ENCODE data around the gene DYRK1A.

Gene DYRK1A

DNA sequence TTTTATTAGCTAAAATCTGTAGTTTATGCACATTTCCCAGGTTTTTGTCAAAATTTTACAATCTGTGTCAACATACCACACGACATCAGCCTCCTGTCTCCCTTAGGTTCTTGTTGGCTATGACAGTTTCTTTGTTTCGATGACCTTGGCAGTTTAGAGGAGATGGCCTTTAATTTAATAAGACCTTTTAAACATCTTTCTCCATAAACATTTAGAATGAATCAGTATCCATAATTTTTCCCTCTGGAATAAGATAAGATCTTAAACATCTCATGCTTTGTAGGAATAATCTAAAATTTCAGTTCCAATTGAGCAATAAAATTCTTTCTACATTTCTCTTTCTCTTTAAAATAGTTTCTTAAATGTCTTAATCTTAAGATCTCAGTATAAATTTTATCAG is 28.7 kb upstream of the DYRK1A start:
- peak overlapping the region; percentile 78 for H3K9ac ChIP-seq (ENCODE audit: low read length)
- no peaks in the 10 kb centered on the region for H3K9me3 ChIP-seq (ENCODE audit: control insufficient read depth, low read length)
- no peak overlapping the region for H2AFZ ChIP-seq (ENCODE audit: low read depth, low read length)
- no peak overlapping the region for H2BK12ac ChIP-seq (ENCODE audit: low read length in 2 of 2)
- no peaks in the 10 kb centered on the region for H3K27me3 ChIP-seq (ENCODE audit: control insufficient read depth in 1 of 2, insufficient read depth in 1 of 2, low read length in 2 of 2)
- H3K4me2 ChIP-seq (ENCODE audit: low read length, poor library complexity, severe bottlenecking) = no peak overlapping the region
- H3K23ac ChIP-seq (ENCODE audit: low read length in 2 of 2) = no peak overlapping the region
- H2BK15ac ChIP-seq (ENCODE audit: low read depth, poor library complexity, severe bottlenecking) = no peak overlapping the region
- no peak overlapping the region for H4K8ac ChIP-seq (ENCODE audit: low read length)
- H3K4me1 ChIP-seq (ENCODE audit: control insufficient read depth, insufficient read depth, low read depth, low read length) = peaks cover 5% of the 10 kb centered on the region
- no peak for DNase-seq
- no peak overlapping the region for H2BK5ac ChIP-seq (ENCODE audit: low read depth, low read length, poor library complexity, severe bottlenecking)
- H3K79me1 ChIP-seq (replicated peaks; ENCODE audit: low read length, poor library complexity, severe bottlenecking) = no peaks in the 10 kb centered on the region
- 83% methylated on average over 1 of the region's 2 CpGs for WGBS
- H3K27ac ChIP-seq (ENCODE audit: low read length, poor library complexity, severe bottlenecking) = no peak overlapping the region
- H3K18ac ChIP-seq (ENCODE audit: low read depth in 1 of 2, low read length in 2 of 2) = no peak overlapping the region
- no peak overlapping the region for H3K4me3 ChIP-seq (ENCODE audit: insufficient read depth in 1 of 2, low read depth in 1 of 2, low read length in 2 of 2)
- H3K14ac ChIP-seq (ENCODE audit: low read length in 2 of 2) = no peak overlapping the region
- H2BK120ac ChIP-seq (ENCODE audit: low read depth, low read length) = peak overlapping the region; percentile 5
- H2AK5ac ChIP-seq (ENCODE audit: low read length, severe bottlenecking) = no peak overlapping the region
- H3K36me3 ChIP-seq (ENCODE audit: control insufficient read depth in 1 of 2, insufficient read depth in 2 of 2, low read depth in 1 of 2, low read length in 2 of 2) = no peaks in the 10 kb centered on the region
- no peak overlapping the region for H4K91ac ChIP-seq (ENCODE audit: low read length)
- H3K4ac ChIP-seq (ENCODE audit: low read depth in 1 of 2, low read length in 2 of 2) = no peak overlapping the region

- no peak overlapping the region for H3K14ac ChIP-seq (ENCODE audit: low read length in 2 of 2)
- H2AFZ ChIP-seq (ENCODE audit: low read depth, low read length) = no peak overlapping the region
- peaks cover 5% of the 10 kb centered on the region for H3K4me1 ChIP-seq (ENCODE audit: control insufficient read depth, insufficient read depth, low read depth, low read length)
- H3K79me1 ChIP-seq (replicated peaks; ENCODE audit: low read length, poor library complexity, severe bottlenecking) = no peaks in the 10 kb centered on the region
- no peak overlapping the region for H2AK5ac ChIP-seq (ENCODE audit: low read length, severe bottlenecking)
- peak overlapping the region; percentile 45 for H4K8ac ChIP-seq (ENCODE audit: low read length)
- H4K91ac ChIP-seq (ENCODE audit: low read length) = no peak overlapping the region
- peak; percentile 92 for DNase-seq
- H2BK120ac ChIP-seq (ENCODE audit: low read depth, low read length) = no peak overlapping the region
- H2BK15ac ChIP-seq (ENCODE audit: low read depth, poor library complexity, severe bottlenecking) = no peak overlapping the region
- peak overlapping the region; percentile 78 for H3K9ac ChIP-seq (ENCODE audit: low read length)
- H3K4me3 ChIP-seq (ENCODE audit: insufficient read depth in 1 of 2, low read depth in 1 of 2, low read length in 2 of 2) = peak overlapping the region in 1 of 2 experiments; percentile 46
- peak overlapping the region; percentile 48 for H2BK5ac ChIP-seq (ENCODE audit: low read depth, low read length, poor library complexity, severe bottlenecking)
- peak overlapping the region in 1 of 2 experiments; percentile 68 for H2BK12ac ChIP-seq (ENCODE audit: low read length in 2 of 2)
- H3K23ac ChIP-seq (ENCODE audit: low read length in 2 of 2) = no peak overlapping the region
- 11% methylated on average over 11 of the region's 11 CpGs for whole genome bisulfite sequencing
- peaks cover under 1% of the 10 kb centered on the region for H3K9me3 ChIP-seq (ENCODE audit: control insufficient read depth, low read length)
- no peak overlapping the region for H3K4ac ChIP-seq (ENCODE audit: low read depth in 1 of 2, low read length in 2 of 2)
- no peaks in the 10 kb centered on the region for H3K36me3 ChIP-seq (ENCODE audit: control insufficient read depth in 1 of 2, insufficient read depth in 2 of 2, low read depth in 1 of 2, low read length in 2 of 2)
- no peak overlapping the region for H3K4me2 ChIP-seq (ENCODE audit: low read length, poor library complexity, severe bottlenecking)
- H3K18ac ChIP-seq (ENCODE audit: low read depth in 1 of 2, low read length in 2 of 2) = no peak overlapping the region
- H3K27me3 ChIP-seq (ENCODE audit: control insufficient read depth in 1 of 2, insufficient read depth in 1 of 2, low read length in 2 of 2) = no peaks in the 10 kb centered on the region
- H3K27ac ChIP-seq (ENCODE audit: low read length, poor library complexity, severe bottlenecking) = peak overlapping the region; percentile 55
Observed at GRCh38 chr21:37338671-37339551, 27.7 kb upstream of the DYRK1A start.

- no peak overlapping the region for H4K91ac ChIP-seq (ENCODE audit: low read length)
- WGBS = 0% methylated on average over 1 of the region's 1 CpG
- H2BK120ac ChIP-seq (ENCODE audit: low read depth, low read length) = no peak overlapping the region
- H3K79me1 ChIP-seq (replicated peaks; ENCODE audit: low read length, poor library complexity, severe bottlenecking) = no peaks in the 10 kb centered on the region
- peaks cover 4% of the 10 kb centered on the region for H3K9me3 ChIP-seq (ENCODE audit: control insufficient read depth, low read length)
- peak overlapping the region; percentile 78 for H3K9ac ChIP-seq (ENCODE audit: low read length)
- no peak overlapping the region for H2BK15ac ChIP-seq (ENCODE audit: low read depth, poor library complexity, severe bottlenecking)
- DNase-seq = peak; percentile 41
- no peak overlapping the region for H2AK5ac ChIP-seq (ENCODE audit: low read length, severe bottlenecking)
- peak overlapping the region in 1 of 2 experiments; percentile 46 for H3K4me3 ChIP-seq (ENCODE audit: insufficient read depth in 1 of 2, low read depth in 1 of 2, low read length in 2 of 2)
- no peak overlapping the region for H2AFZ ChIP-seq (ENCODE audit: low read depth, low read length)
- no peaks in the 10 kb centered on the region for H3K36me3 ChIP-seq (ENCODE audit: control insufficient read depth in 1 of 2, insufficient read depth in 2 of 2, low read depth in 1 of 2, low read length in 2 of 2)
- no peak overlapping the region for H2BK5ac ChIP-seq (ENCODE audit: low read depth, low read length, poor library complexity, severe bottlenecking)
- no peak overlapping the region for H3K27ac ChIP-seq (ENCODE audit: low read length, poor library complexity, severe bottlenecking)
- no peak overlapping the region for H3K4ac ChIP-seq (ENCODE audit: low read depth in 1 of 2, low read length in 2 of 2)
- no peak overlapping the region for H2BK12ac ChIP-seq (ENCODE audit: low read length in 2 of 2)
- H4K8ac ChIP-seq (ENCODE audit: low read length) = no peak overlapping the region
- peaks cover 5% of the 10 kb centered on the region for H3K4me1 ChIP-seq (ENCODE audit: control insufficient read depth, insufficient read depth, low read depth, low read length)
- no peak overlapping the region for H3K4me2 ChIP-seq (ENCODE audit: low read length, poor library complexity, severe bottlenecking)
- no peak overlapping the region for H3K18ac ChIP-seq (ENCODE audit: low read depth in 1 of 2, low read length in 2 of 2)
- no peak overlapping the region for H3K23ac ChIP-seq (ENCODE audit: low read length in 2 of 2)
- H3K27me3 ChIP-seq (ENCODE audit: control insufficient read depth in 1 of 2, insufficient read depth in 1 of 2, low read length in 2 of 2) = no peaks in the 10 kb centered on the region
- no peak overlapping the region for H3K14ac ChIP-seq (ENCODE audit: low read length in 2 of 2)
Observed at GRCh38 chr21:37339552-37339939, 27.0 kb upstream of the DYRK1A start.

DNA sequence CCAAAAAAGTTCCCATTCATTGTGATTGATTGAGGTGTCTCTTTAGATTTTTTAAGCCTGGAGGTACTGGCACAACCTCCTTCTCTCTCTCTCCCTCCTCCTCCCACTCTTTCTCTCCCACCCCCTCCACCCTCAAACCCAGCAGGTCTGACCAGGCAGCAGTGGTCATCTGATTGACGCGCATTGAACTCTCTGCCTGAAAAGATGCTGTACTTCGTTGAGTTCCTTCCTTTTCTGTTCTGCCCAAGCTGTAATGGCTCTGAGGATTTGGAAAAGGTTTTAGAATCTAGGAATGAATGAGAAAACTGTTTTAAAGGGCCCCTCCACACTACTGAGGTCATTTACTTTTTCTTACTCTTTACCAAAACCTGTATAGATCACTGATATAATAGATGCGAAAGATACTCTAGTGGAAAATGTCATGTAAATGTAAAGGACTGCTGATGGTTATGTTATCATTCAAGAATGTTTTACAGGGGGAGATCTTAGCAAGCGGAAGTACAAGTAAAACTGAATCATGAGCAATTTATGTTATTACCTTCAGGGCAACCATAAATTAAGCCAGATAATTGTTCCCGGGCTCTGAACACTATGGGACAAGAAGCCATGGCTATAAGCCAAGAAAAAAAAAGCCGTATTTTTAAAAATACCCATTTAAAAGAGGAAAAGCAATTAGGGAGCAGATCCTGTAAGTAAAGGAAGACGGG is 25.2 kb upstream of the DYRK1A start:
- Histone ChIP-seq H3K18ac (ENCODE audit: low read depth in 1 of 2, low read length in 2 of 2) (no peak overlapping the region), H2BK120ac (ENCODE audit: low read depth, low read length) (no peak overlapping the region), H4K8ac (ENCODE audit: low read length) (no peak overlapping the region), H3K4me3 (ENCODE audit: insufficient read depth in 1 of 2, low read depth in 1 of 2, low read length in 2 of 2) (no peak overlapping the region), H3K9ac (ENCODE audit: low read length) (peak overlapping the region; percentile 47), H3K79me1 (replicated peaks; ENCODE audit: low read length, poor library complexity, severe bottlenecking) (no peaks in the 10 kb centered on the region), H2BK12ac (ENCODE audit: low read length in 2 of 2) (no peak overlapping the region), H2AFZ (ENCODE audit: low read depth, low read length) (no peak overlapping the region), H3K4ac (ENCODE audit: low read depth in 1 of 2, low read length in 2 of 2) (no peak overlapping the region), H3K23ac (ENCODE audit: low read length in 2 of 2) (no peak overlapping the region), H3K4me1 (ENCODE audit: control insufficient read depth, insufficient read depth, low read depth, low read length) (peaks cover 5% of the 10 kb centered on the region), H4K91ac (ENCODE audit: low read length) (no peak overlapping the region), H3K27me3 (ENCODE audit: control insufficient read depth in 1 of 2, insufficient read depth in 1 of 2, low read length in 2 of 2) (no peaks in the 10 kb centered on the region), H3K4me2 (ENCODE audit: low read length, poor library complexity, severe bottlenecking) (no peak overlapping the region), H3K14ac (ENCODE audit: low read length in 2 of 2) (no peak overlapping the region), H2AK5ac (ENCODE audit: low read length, severe bottlenecking) (no peak overlapping the region), H3K27ac (ENCODE audit: low read length, poor library complexity, severe bottlenecking) (no peak overlapping the region), H2BK5ac (ENCODE audit: low read depth, low read length, poor library complexity, severe bottlenecking) (no peak overlapping the region), H3K36me3 (ENCODE audit: control insufficient read depth in 1 of 2, insufficient read depth in 2 of 2, low read depth in 1 of 2, low read length in 2 of 2) (no peaks in the 10 kb centered on the region), H2BK15ac (ENCODE audit: low read depth, poor library complexity, severe bottlenecking) (no peak overlapping the region), H3K9me3 (ENCODE audit: control insufficient read depth, low read length) (peaks cover 10% of the 10 kb centered on the region)
- peak; percentile 41 for DNase-seq
- 77% methylated on average over 6 of the region's 8 CpGs for WGBS

Measured in mesenchymal stem cell (in vitro differentiated cells and primary cell).